ENCODE data around the gene TMEM140.
A peak's percentile ranks its signal among the peaks of the same experiment; 100 is the strongest.

Gene TMEM140

GRCh38 chr7:135215698-135216097, 67.8 kb downstream of the TMEM140 start:
- no peak for TF ChIP-seq CTCF (IDR thresholded peaks at IDR 0.05)
- Histone ChIP-seq H3K27ac (peak overlapping the region in 1 of 2 donors; percentile 49), H3K4me3 (no peak overlapping the region)
- DNase-seq (ENCODE audit: low spot score) = no peak
